ENCODE data around the gene KIFC3.

KIFC3 gene

DNA sequence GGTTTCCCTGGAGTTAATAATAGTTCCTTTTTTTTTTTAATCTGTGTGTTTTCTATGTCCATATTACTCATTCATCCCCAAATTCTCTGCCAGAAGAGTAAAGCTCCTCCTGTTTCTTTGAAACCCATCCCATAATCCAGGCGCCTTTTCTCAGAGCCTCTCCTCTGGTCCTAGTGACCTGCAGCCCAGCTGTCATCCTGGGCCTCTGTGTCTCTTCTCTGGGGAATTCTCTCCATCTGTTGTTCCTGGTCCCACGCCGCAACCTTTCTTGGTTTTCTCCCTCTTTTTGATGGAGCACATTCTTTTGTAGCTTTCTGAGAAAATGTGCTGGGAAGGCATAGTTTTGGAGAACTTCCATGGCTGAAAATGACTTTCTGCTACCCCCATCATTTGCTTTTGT lies 56.5 kb downstream of the KIFC3 start:
- Histone ChIP-seq H3K4me1 (ENCODE audit: low read length) (no peaks in the 10 kb centered on the region), H2AFZ (ENCODE audit: low read depth, low read length) (no peak overlapping the region), H3K27me3 (ENCODE audit: low read depth, low read length) (no peaks in the 10 kb centered on the region), H3K79me2 (ENCODE audit: low read length) (no peaks in the 10 kb centered on the region), H4K20me1 (ENCODE audit: insufficient read depth, low read length) (no peaks in the 10 kb centered on the region), H3K9me3 (ENCODE audit: insufficient read depth, low read length) (no peaks in the 10 kb centered on the region), H3K4me3 (ENCODE audit: low read length) (no peak overlapping the region), H3K4me2 (ENCODE audit: low read length) (no peak overlapping the region), H3K9ac (ENCODE audit: low read length) (no peak overlapping the region), H3K27ac (ENCODE audit: low read length) (no peak overlapping the region), H3K36me3 (replicated peaks; ENCODE audit: low read depth, low read length) (no peaks in the 10 kb centered on the region)
- TF ChIP-seq EZH2phosphoT487 (IDR thresholded peaks at IDR 0.05; ENCODE audit: low read depth) = no peak
- TF ChIP-seq, protein P1, sequence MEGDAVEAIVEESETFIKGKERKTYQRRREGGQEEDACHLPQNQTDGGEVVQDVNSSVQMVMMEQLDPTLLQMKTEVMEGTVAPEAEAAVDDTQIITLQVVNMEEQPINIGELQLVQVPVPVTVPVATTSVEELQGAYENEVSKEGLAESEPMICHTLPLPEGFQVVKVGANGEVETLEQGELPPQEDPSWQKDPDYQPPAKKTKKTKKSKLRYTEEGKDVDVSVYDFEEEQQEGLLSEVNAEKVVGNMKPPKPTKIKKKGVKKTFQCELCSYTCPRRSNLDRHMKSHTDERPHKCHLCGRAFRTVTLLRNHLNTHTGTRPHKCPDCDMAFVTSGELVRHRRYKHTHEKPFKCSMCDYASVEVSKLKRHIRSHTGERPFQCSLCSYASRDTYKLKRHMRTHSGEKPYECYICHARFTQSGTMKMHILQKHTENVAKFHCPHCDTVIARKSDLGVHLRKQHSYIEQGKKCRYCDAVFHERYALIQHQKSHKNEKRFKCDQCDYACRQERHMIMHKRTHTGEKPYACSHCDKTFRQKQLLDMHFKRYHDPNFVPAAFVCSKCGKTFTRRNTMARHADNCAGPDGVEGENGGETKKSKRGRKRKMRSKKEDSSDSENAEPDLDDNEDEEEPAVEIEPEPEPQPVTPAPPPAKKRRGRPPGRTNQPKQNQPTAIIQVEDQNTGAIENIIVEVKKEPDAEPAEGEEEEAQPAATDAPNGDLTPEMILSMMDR (IDR thresholded peaks at IDR 0.05; ENCODE audit: low read depth, low read length) = no peak

DNA sequence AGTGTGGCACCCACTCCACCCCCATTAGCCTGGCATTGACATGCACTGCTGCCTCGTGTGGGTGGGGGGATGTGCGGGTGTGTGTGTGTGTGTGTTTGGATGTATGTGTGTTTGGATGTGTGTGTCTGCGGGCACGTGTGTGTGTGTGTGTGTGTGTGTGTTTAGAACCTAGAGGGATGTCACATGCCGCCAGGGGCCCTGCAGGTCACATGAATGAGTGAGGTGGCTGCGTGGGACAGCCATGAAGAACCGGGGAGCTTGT lies 57.7 kb downstream of the KIFC3 start:
- no peaks in the 10 kb centered on the region for H4K20me1 ChIP-seq (ENCODE audit: insufficient read depth, low read length)
- H3K4me1 ChIP-seq (ENCODE audit: low read length) = no peaks in the 10 kb centered on the region
- H3K4me3 ChIP-seq (ENCODE audit: low read length) = no peak overlapping the region
- H3K9ac ChIP-seq (ENCODE audit: low read length) = no peak overlapping the region
- H2AFZ ChIP-seq (ENCODE audit: low read depth, low read length) = no peak overlapping the region
- no peaks in the 10 kb centered on the region for H3K36me3 ChIP-seq (replicated peaks; ENCODE audit: low read depth, low read length)
- no peaks in the 10 kb centered on the region for H3K79me2 ChIP-seq (ENCODE audit: low read length)
- no peaks in the 10 kb centered on the region for H3K27me3 ChIP-seq (ENCODE audit: low read depth, low read length)
- TF ChIP-seq, protein P1 (IDR thresholded peaks at IDR 0.05; ENCODE audit: low read depth, low read length) = no peak
- no peak for TF ChIP-seq EZH2phosphoT487 (IDR thresholded peaks at IDR 0.05; ENCODE audit: low read depth)
- no peaks in the 10 kb centered on the region for H3K9me3 ChIP-seq (ENCODE audit: insufficient read depth, low read length)
- no peak overlapping the region for H3K4me2 ChIP-seq (ENCODE audit: low read length)
- no peak overlapping the region for H3K27ac ChIP-seq (ENCODE audit: low read length)

GRCh38 chr16:57743886-57744641 lies 58.2 kb downstream of the KIFC3 start:
- H3K27me3 ChIP-seq (ENCODE audit: low read depth, low read length) = no peaks in the 10 kb centered on the region
- no peaks in the 10 kb centered on the region for H3K4me1 ChIP-seq (ENCODE audit: low read length)
- H4K20me1 ChIP-seq (ENCODE audit: insufficient read depth, low read length) = no peaks in the 10 kb centered on the region
- no peak overlapping the region for H3K9ac ChIP-seq (ENCODE audit: low read length)
- H2AFZ ChIP-seq (ENCODE audit: low read depth, low read length) = no peak overlapping the region
- H3K27ac ChIP-seq (ENCODE audit: low read length) = no peak overlapping the region
- no peak overlapping the region for H3K4me3 ChIP-seq (ENCODE audit: low read length)
- no peaks in the 10 kb centered on the region for H3K36me3 ChIP-seq (replicated peaks; ENCODE audit: low read depth, low read length)
- TF ChIP-seq EZH2phosphoT487 (IDR thresholded peaks at IDR 0.05; ENCODE audit: low read depth) = no peak
- TF ChIP-seq, protein P1 (IDR thresholded peaks at IDR 0.05; ENCODE audit: low read depth, low read length) = no peak
- no peaks in the 10 kb centered on the region for H3K9me3 ChIP-seq (ENCODE audit: insufficient read depth, low read length)
- H3K79me2 ChIP-seq (ENCODE audit: low read length) = no peaks in the 10 kb centered on the region
- no peak overlapping the region for H3K4me2 ChIP-seq (ENCODE audit: low read length)

DNA sequence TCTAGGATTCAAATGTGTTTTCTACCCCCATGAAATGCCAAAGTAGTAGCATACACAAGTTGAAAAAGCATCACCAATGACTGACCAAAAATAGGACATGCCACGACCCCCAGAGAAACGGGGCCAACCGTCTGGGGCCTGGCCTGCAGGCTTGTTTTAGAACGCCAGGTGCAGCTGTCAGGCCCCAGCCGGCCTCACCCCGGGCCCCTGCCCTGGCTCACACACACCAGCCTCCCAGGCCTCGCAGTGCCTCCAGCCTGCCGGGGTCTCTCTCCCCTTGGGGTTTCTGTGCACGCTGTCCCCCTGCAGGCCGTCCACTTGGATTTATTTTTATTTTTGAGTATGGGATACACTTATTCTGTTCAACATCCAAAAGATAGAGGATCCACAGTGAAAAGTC lies 58.8 kb downstream of the KIFC3 start:
- TF ChIP-seq, protein P1 (IDR thresholded peaks at IDR 0.05; ENCODE audit: low read depth, low read length) = no peak
- no peak for TF ChIP-seq EZH2phosphoT487 (IDR thresholded peaks at IDR 0.05; ENCODE audit: low read depth)
- H3K27me3 ChIP-seq (ENCODE audit: low read depth, low read length) = no peaks in the 10 kb centered on the region
- H2AFZ ChIP-seq (ENCODE audit: low read depth, low read length) = no peak overlapping the region
- no peaks in the 10 kb centered on the region for H4K20me1 ChIP-seq (ENCODE audit: insufficient read depth, low read length)
- no peak overlapping the region for H3K9ac ChIP-seq (ENCODE audit: low read length)
- no peaks in the 10 kb centered on the region for H3K4me1 ChIP-seq (ENCODE audit: low read length)
- no peak overlapping the region for H3K4me2 ChIP-seq (ENCODE audit: low read length)
- no peak overlapping the region for H3K27ac ChIP-seq (ENCODE audit: low read length)
- no peaks in the 10 kb centered on the region for H3K9me3 ChIP-seq (ENCODE audit: insufficient read depth, low read length)
- H3K79me2 ChIP-seq (ENCODE audit: low read length) = no peaks in the 10 kb centered on the region
- H3K36me3 ChIP-seq (replicated peaks; ENCODE audit: low read depth, low read length) = no peaks in the 10 kb centered on the region
- H3K4me3 ChIP-seq (ENCODE audit: low read length) = no peak overlapping the region

All from OCI-LY3 (cell line).